Measurements from ENCODE around the gene CEP44. TPM values are rescaled to one million over a fixed set of nuclear protein-coding genes. Genes with fewer than 3 reads are reported as not detected.

The CEP44 gene, protein sequence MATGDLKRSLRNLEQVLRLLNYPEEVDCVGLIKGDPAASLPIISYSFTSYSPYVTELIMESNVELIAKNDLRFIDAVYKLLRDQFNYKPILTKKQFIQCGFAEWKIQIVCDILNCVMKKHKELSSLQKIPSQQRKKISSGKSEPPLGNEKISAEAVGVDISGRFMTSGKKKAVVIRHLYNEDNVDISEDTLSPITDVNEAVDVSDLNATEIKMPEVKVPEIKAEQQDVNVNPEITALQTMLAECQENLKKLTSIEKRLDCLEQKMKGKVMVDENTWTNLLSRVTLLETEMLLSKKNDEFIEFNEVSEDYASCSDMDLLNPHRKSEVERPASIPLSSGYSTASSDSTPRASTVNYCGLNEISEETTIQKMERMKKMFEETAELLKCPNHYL
- 2.8 to 7.0 TPM (median 5.8 TPM) in 5 replicates for total RNA-seq (2022; extraction: Qiagen RNA extraction; ENCODE audit: low read depth)

DNA sequence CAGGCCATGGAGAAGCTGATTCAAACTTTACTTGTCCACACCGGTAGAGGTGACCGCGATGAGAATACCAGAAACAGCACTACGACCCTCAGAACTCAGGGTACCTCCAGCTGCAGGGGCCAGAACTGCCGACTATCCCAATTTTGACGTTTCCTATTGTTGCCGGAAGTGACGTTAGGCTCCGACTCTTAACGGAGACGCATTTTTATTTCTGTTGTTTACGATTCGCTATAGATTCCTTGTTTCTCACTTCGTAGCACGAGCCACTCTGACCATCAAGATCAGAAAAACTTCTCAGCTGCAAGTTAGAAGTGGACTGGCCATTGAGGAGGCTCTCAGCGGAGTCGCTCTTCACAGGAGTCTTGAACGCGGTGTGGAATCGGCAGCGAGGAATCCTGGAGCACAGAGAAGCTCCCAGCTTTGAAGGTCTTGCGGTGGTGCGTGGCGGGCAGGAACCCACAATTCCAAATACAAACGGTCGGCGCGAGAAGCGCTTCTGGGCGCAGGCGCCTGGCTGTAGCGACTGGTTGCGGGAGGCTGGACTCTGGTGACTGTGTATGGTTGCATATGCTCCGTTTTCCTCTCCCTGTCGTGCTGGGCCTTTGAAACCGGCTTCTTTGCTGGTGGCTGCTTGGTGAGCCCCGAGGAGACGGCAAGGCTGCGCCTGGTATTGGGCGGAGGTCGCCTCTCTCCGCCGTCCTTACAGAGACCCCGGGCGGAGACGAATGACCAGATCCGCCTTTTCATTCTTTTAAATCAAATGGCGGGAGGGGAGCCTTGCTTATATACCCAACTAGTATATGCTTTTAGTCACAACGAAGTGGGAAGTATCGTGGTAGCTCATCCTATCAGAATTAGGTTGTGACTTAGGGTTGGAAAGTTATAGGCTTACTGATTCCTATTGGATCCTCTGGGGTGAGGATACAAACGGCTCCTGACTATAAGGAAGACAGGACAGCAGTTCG lies at the start of gene CEP44, which contains the start of gene FBXO8:
Gene CEP44 (plus strand): TSS at position 405 of the 965 bp plus-strand sequence. CDS start 15,211 bp downstream, outside the sequence.
Gene FBXO8 (minus strand): TSS at position 161 of the 965 bp plus-strand sequence. CDS start 20,575 bp downstream, outside the sequence.

Other genes starting within 250 kb of the CEP44 start
- 8.3 to 12.0 TPM (median 9.0 TPM) in 5 replicates for gene FBXO8, start 244 bp upstream of the CEP44 start, total RNA-seq (2022; extraction: Qiagen RNA extraction; ENCODE audit: low read depth)
- gene HPGD, start 238.6 kb downstream of the CEP44 start, total RNA-seq (2022; extraction: Qiagen RNA extraction; ENCODE audit: low read depth) = 43.8 to 58.1 TPM (median 51.3 TPM) in 5 replicates

All from A549 treated with RU486 at 1 μM for 4 hours (cell line).